ENCODE measurements around the gene SRRM4. TPM values are rescaled to one million over a fixed set of nuclear protein-coding genes. Genes with fewer than 3 reads are reported as not detected.
A peak's percentile ranks its signal among the peaks of the same experiment; 100 is the strongest.

Gene SRRM4
- total and polyA plus RNA-seq, 8 donors = 0.05 to 0.48 (median 0.39) TPM; not detected in 1

DNA sequence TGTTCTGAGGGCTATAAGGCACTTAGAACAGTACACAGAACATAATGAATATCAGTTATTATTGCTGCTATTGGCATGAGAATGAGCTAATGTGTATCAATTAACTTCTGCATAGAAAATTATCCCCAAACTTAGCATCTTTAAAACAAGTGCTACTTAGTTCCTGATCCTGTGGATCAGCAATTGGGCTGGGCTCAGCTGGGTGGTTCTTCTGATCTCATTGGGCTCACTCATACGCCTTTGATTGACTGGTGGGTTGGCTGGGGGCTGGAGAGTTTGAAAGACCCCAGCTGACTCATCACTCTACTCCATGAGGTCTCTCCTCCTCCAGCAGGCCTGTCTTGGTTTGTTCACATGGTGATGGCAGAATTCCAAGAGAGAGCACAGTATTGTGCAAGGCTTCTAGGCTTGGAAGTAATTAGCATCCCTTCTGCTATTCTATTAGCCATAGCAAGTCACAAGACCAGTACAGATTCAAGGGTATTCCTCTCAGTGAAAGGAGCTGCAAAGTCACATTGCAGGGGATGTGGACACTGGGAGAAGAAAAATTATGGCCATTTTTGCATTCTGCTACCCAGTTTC is 170.2 kb downstream of the SRRM4 start:
- Histone ChIP-seq H3K36me3 (no peaks in the 10 kb centered on the region), H3K27ac (no peak overlapping the region), H3K9me3 (peaks cover 0 to 21% of the 10 kb centered on the region in 2 donors), H3K4me1 (no peaks in the 10 kb centered on the region), H3K27me3 (peaks cover 0 to 11% of the 10 kb centered on the region in 2 donors), H3K4me3 (no peak overlapping the region)
- intact Hi-C loops (cut with DNase I) = no loop called here
- TF ChIP-seq, protein P1, sequence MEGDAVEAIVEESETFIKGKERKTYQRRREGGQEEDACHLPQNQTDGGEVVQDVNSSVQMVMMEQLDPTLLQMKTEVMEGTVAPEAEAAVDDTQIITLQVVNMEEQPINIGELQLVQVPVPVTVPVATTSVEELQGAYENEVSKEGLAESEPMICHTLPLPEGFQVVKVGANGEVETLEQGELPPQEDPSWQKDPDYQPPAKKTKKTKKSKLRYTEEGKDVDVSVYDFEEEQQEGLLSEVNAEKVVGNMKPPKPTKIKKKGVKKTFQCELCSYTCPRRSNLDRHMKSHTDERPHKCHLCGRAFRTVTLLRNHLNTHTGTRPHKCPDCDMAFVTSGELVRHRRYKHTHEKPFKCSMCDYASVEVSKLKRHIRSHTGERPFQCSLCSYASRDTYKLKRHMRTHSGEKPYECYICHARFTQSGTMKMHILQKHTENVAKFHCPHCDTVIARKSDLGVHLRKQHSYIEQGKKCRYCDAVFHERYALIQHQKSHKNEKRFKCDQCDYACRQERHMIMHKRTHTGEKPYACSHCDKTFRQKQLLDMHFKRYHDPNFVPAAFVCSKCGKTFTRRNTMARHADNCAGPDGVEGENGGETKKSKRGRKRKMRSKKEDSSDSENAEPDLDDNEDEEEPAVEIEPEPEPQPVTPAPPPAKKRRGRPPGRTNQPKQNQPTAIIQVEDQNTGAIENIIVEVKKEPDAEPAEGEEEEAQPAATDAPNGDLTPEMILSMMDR (IDR thresholded peaks at IDR 0.05) = no peak
- DNase-seq (no peak), ATAC-seq (no peak)

DNA sequence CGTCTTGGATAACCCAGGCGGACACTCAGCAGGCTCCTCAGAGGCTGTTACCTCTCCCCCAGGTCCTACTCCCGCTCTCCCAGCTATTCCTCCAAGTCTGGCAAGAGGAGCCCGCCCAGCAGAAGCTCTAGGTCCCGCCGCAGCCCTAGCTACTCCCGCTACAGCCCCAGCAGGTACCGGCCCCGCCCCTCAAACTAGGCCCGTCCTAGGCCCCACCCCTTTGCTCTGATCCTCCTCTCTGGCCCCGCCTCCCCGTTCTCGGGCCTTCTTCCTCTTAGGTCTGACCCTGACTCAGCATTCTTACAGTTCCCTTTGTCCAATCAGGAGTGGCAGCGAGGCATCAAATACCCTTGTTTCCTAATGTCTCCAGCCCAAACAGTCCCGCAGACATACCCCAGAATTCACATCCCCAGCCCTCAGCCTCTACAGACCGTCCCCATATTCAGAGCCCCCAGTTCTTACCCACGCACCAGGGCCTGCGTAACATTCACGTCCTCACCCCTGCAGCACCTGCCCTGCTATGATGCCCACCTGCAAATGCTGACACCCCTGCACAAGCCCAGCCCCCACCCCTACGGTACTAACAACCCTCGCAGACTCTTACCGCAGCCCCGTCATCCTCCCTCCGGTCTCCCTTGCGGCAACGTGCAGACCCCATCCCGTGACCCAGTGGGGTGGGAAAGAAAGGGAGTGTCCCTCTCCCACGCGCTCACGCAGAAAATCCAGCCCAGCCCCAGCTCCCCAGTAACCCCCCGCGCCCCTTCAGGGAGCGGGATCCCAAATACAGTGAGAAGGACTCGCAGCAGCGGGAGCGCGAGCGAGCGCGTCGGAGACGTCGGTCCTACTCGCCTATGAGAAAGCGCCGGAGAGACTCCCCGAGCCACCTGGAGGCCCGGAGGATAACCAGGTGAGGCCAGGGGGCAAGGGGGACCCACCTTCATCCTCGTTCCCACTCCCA is 172.4 kb downstream of the SRRM4 start:
- DNase-seq (peak in 3 of 4 donors; percentile 43 to 89 (median 79)), ATAC-seq (peak; percentile 97)
- intact Hi-C loops (cut with DNase I) = no loop called here

DNA sequence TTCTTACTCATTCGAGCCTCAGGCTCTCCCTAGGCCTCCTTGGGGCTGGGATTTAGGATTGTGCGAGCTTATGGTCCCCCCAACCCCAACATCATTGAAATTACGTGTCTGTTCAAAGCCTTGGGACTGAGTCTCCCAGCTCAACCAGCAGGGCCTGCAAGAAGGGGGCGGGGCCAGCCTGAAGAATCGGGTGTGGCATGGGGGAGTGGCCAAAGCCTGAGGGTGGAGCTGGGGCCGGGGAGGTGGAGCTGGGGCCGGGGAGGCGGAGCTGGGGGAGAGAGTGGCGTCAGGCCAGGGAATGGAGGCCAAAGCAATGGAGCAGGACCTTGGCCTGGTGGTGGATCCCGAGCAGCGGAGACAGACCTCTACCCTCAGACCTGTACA is 173.1 kb downstream of the SRRM4 start:
- DNase-seq (no peak), ATAC-seq (no peak)
- TF ChIP-seq, protein P1 (IDR thresholded peaks at IDR 0.05) = no peak
- Histone ChIP-seq H3K36me3 (no peaks in the 10 kb centered on the region), H3K27ac (no peak overlapping the region), H3K9me3 (peaks cover 0 to 21% of the 10 kb centered on the region in 2 donors), H3K4me3 (no peak overlapping the region), H3K4me1 (no peaks in the 10 kb centered on the region), H3K27me3 (peaks cover 0 to 11% of the 10 kb centered on the region in 2 donors)
- intact Hi-C loops (cut with DNase I) = no loop called here

More for the DNA sequence above, 172.4 kb downstream of the SRRM4 start:
- TF ChIP-seq, protein P1 (IDR thresholded peaks at IDR 0.05) = no peak
- Histone ChIP-seq H3K27ac (no peak overlapping the region), H3K27me3 (peaks cover 0 to 11% of the 10 kb centered on the region in 2 donors), H3K4me1 (no peaks in the 10 kb centered on the region), H3K36me3 (no peaks in the 10 kb centered on the region), H3K9me3 (peaks cover 0 to 21% of the 10 kb centered on the region in 2 donors), H3K4me3 (no peak overlapping the region)

DNA sequence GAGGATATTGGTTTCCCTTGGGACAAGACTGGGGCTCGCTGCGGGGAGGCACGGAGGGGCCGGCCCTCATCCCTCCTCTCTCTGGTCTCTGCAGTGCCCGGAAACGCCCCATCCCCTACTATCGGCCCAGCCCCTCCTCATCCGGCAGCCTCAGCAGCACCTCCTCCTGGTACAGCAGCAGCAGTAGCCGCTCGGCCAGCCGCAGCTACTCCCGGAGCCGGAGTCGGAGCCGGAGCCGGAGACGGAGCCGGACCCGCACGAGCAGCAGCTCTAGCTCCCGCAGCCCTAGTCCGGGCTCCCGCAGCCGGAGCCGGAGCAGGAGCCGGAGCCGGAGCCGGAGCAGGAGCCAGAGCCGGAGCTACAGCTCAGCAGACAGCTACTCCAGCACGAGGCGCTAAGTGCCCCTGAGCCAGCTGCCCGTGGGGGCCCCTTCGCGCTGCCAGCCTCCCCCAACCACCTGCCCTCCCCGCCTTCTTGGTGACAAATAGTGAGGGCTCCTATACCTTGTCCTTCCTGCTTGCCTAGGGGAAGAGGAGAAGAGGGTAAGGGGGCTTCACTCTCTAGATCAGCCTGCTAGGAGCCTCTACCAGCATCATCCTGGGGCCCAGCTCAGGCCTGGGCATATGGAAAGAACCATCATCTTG is 175.2 kb downstream of the SRRM4 start:
- TF ChIP-seq, protein P1 (IDR thresholded peaks at IDR 0.05) = no peak
- Histone ChIP-seq H3K27me3 (peaks cover 0 to 11% of the 10 kb centered on the region in 2 donors), H3K4me1 (no peaks in the 10 kb centered on the region), H3K4me3 (no peak overlapping the region), H3K27ac (no peak overlapping the region), H3K36me3 (no peaks in the 10 kb centered on the region), H3K9me3 (peaks cover 0 to 8% of the 10 kb centered on the region in 2 donors)
- intact Hi-C loops (cut with DNase I) = no loop called here
- DNase-seq (peak in 1 of 4 donors; percentile 80), ATAC-seq (no peak)
